ENCODE measurements around the gene SUSD2. TPM values are rescaled to one million over a fixed set of nuclear protein-coding genes. Genes with fewer than 3 reads are reported as not detected.

Gene SUSD2, protein sequence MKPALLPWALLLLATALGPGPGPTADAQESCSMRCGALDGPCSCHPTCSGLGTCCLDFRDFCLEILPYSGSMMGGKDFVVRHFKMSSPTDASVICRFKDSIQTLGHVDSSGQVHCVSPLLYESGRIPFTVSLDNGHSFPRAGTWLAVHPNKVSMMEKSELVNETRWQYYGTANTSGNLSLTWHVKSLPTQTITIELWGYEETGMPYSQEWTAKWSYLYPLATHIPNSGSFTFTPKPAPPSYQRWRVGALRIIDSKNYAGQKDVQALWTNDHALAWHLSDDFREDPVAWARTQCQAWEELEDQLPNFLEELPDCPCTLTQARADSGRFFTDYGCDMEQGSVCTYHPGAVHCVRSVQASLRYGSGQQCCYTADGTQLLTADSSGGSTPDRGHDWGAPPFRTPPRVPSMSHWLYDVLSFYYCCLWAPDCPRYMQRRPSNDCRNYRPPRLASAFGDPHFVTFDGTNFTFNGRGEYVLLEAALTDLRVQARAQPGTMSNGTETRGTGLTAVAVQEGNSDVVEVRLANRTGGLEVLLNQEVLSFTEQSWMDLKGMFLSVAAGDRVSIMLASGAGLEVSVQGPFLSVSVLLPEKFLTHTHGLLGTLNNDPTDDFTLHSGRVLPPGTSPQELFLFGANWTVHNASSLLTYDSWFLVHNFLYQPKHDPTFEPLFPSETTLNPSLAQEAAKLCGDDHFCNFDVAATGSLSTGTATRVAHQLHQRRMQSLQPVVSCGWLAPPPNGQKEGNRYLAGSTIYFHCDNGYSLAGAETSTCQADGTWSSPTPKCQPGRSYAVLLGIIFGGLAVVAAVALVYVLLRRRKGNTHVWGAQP
- total RNA-seq (2022; extraction: Qiagen RNA extraction; ENCODE audit: low read depth): 49.5 to 67.2 TPM (median 59.6 TPM) in 5 replicates

DNA sequence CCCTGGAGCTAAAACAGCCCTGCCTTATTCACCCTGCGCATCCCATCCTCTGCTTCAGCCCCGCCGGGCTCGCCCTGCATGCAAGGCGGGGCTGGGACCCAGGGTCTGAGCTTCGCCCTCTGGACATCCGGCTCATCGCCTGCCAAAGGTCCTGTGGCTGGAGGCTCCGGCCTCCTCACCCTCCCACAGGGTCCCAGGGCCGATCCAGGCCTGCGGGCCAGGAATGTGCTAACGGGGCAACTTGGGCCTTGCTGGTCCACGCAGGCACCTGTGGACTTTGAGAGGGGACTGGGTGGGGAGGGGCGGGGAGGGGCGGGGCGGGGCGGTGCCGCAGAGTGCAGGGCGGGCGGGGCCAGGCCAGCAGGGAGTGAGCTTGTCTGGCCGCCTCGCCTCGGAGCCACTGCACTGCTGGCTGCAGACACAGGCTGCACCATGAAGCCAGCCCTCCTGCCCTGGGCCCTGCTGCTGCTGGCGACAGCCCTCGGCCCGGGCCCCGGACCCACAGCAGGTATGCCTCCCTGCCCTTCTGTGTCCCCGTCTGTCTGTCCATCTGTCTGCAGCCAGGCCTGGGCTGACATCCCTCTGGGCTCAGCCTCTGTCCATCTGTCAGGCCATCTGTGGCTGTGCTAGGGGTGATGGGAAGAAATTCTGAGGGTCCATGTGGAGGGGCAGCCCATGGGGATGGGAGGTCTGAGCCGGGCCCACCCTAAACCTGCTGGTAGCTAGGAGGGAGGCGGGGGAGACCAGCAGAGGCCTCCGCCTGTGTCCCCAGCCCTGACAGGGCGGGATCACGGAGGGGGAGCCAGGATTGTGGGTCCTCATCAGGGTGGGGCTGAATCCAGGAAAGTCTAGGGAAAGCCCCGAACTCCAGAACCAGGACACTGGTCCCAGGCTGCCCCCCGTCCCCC is at the start of gene SUSD2:
TSS of gene SUSD2 (plus strand) at position 400 of the 908 bp plus-strand sequence. CDS start at position 433, 33 bp downstream.

Other genes with a start within 250 kb of the SUSD2 start
- gene GSTT2B, start 220.3 kb upstream of the SUSD2 start, total RNA-seq (2022; extraction: Qiagen RNA extraction; ENCODE audit: low read depth): 0.23 to 0.56 TPM (median 0.43 TPM) in 4 of 5 replicates, not detected in the other
- gene DDTL, start 214.6 kb upstream of the SUSD2 start, total RNA-seq (2022; extraction: Qiagen RNA extraction; ENCODE audit: low read depth): 1.4 to 2.5 TPM (median 1.7 TPM) in 5 replicates
- gene DDT, start 207.0 kb upstream of the SUSD2 start, total RNA-seq (2022; extraction: Qiagen RNA extraction; ENCODE audit: low read depth): 113 to 158 TPM (median 149 TPM) in 5 replicates
- 0.24 TPM in 1 of 5 replicates, not detected in the others for gene GSTT2, start 201.4 kb upstream of the SUSD2 start, total RNA-seq (2022; extraction: Qiagen RNA extraction; ENCODE audit: low read depth)
- gene GSTT4, start 176.0 kb upstream of the SUSD2 start, total RNA-seq (2022; extraction: Qiagen RNA extraction; ENCODE audit: low read depth): not detected in 5 replicates
- 13.9 to 24.4 TPM (median 21.6 TPM) in 5 replicates for gene CABIN1, start 170.2 kb upstream of the SUSD2 start, total RNA-seq (2022; extraction: Qiagen RNA extraction; ENCODE audit: low read depth)
- 1.8 to 2.6 TPM (median 2.4 TPM) in 5 replicates for gene GGT5, start 63.6 kb downstream of the SUSD2 start, total RNA-seq (2022; extraction: Qiagen RNA extraction; ENCODE audit: low read depth)
- gene SPECC1L, start 89.3 kb downstream of the SUSD2 start, total RNA-seq (2022; extraction: Qiagen RNA extraction; ENCODE audit: low read depth): 10.2 to 14.0 TPM (median 13.3 TPM) in 5 replicates
- 0.71 to 1.5 TPM (median 0.94 TPM) in 5 replicates for gene ADORA2A, start 246.1 kb downstream of the SUSD2 start, total RNA-seq (2022; extraction: Qiagen RNA extraction; ENCODE audit: low read depth)